Heart right ventricle (tissue), 16 donors: Measurements from ENCODE around the gene KLF11. TPM values are rescaled to one million over a fixed set of nuclear protein-coding genes. Genes with fewer than 3 reads are reported as not detected.

Source experiments
- ATAC-seq, 8 donors: fragments of 200-7000 bp; cut with Tn5 transposase; one replicate each; pipeline ENCODE4 v1.9.1; 2020; ENCODE audit warnings: mild to moderate bottlenecking in 8 of 8, moderate library complexity in 8 of 8, moderate number of reproducible peaks in 1 of 8
- DNase-seq, 2 donors: peaks; one replicate each; pipeline ENCODE4 v3.0.0-alpha.2; 2020
- H3K27ac ChIP-seq, 10 donors: fragments of 200-600 bp; sonication (generic) in 2 of 10; one replicate each; pipeline versions ENCODE4 v1.5.0 to v1.8.0; 2020 to 2022; ENCODE audit warnings: mild to moderate bottlenecking in 3 of 10
- H3K27me3 ChIP-seq, 7 donors: fragments of 200-600 bp; one replicate each; pipeline ENCODE4 v1.8.0; 2021 to 2022; ENCODE audit warnings: mild to moderate bottlenecking in 2 of 7
- H3K36me3 ChIP-seq, 9 donors: fragments of 200-600 bp; sonication (generic) in 1 of 9; one replicate each; pipeline versions ENCODE4 v1.5.0 to v1.8.0; 2020 to 2022; ENCODE audit warnings: mild to moderate bottlenecking in 2 of 9
- H3K4me1 ChIP-seq, 9 donors: fragments of 200-600 bp; sonication (generic) in 1 of 9; one replicate each; pipeline versions ENCODE4 v1.5.0 to v1.8.0; 2020 to 2022; ENCODE audit warnings: mild to moderate bottlenecking in 4 of 9
- H3K4me3 ChIP-seq, 10 donors: fragments of 200-600 bp; sonication (generic) in 2 of 10; one replicate each; pipeline versions ENCODE4 v1.5.0 to v1.8.0; 2020 to 2022; ENCODE audit warnings: mild to moderate bottlenecking in 7 of 10, moderate library complexity in 2 of 10
- H3K9me3 ChIP-seq, 11 donors: fragments of 200-600 bp in 10 of 11; sonication (generic) in 2 of 11; one replicate each; pipeline versions ENCODE4 v1.5.0 to v1.8.0; 2013 to 2022; ENCODE audit warnings: mild to moderate bottlenecking in 2 of 11, control low read depth in 1 of 11, moderate library complexity in 1 of 11
- CTCF ChIP-seq, 9 donors: fragments of 200-600 bp; sonication (generic) in 2 of 9; IDR thresholded peaks; one replicate each; pipeline versions ENCODE4 v1.5.0 to v1.8.0; 2021 to 2022; ENCODE audit warnings: antibody characterized with exemption in 9 of 9, mild to moderate bottlenecking in 5 of 9, moderate library complexity in 1 of 9
- WGBS, 2 donors: extraction: QIAGEN DNeasy Blood & Tissue Kit; methylation state at CpG; one replicate each; pipeline ENCODE4 v1.1.7; 2013; ENCODE audit warnings: inconsistent platforms in 1 of 2; 5-methylcytosine and 5-hydroxymethylcytosine counted together
- intact Hi-C, 10 donors: fragments of 100-400 bp; cut with DNase I; formaldehyde crosslinking; loops; one replicate each; pipeline versions ENCODE4 v1.11.1 to v1.14.2; 2022
- polyA plus RNA-seq, 2 donors: library from polyadenylated mRNA; stranded (reverse); fragments of 200-250 nt; gene quantifications; one replicate each; pipeline ENCODE4 v1.2.3, GENCODE V29; 2013
- total RNA-seq, 10 donors: library from RNA; stranded (reverse); fragmentation: NEBNext Ultra II Directional in 3 of 10; extraction: Animal tissue kit (Norgen Biotek cat#: 25700) in 3 of 10; gene quantifications; one replicate each; pipeline versions ENCODE4 v1.2.1 to v1.2.4, GENCODE V29; 2021 to 2023
- donor health status: Arrhythmogenic right ventricular cardiomyopathy.
- donor health status: ischemic (EF 13 %, LVEDD 7.1; RV severe dilation, severe dysfunction).
- donor health status: healthy with polysubstance abuse.
- donor health status: DM: no; HTN: yes; CAD: no.
- donor health status: DM: no; HTN: no; CAD: no.
- donor health status: ischemic (EF 25% LVEDD 6.9; RV normal size, moderate dysfunction).
- donor health status: ischemic (EF 25% LVEDD 5.7; RV mildly dilated, moderate dysfunction).
- donor health status: healthy.
- donor health status: DM: yes; HTN: yes; CAD: no.
- donor health status: Ischemic cardiomyopathy.
- donor health status: ischemic (EF 35%, LVEDD 5.7; RV mildly dilated, moderate dysfunction).
- donor health status: nonischemic (EF 11% LVEDD 7.7; RV severe dilation, severe dysfunction).
- donor health status: DM: yes; HTN: yes; CAD: no.
- donor health status: PGD.
- donor health status: ischemic (EF 29% LVEDD 5.4; RV normal size, mild dysfunction).
- donor health status: nonischemic (EF 23%, LVEDD 6.1; RV moderate dilation, normal function).

Gene KLF11
- total and polyA plus RNA-seq, 12 donors: 6.1 to 33.7 (median 19.3) TPM

- DNase-seq: no peak
Observed at GRCh38 chr2:10017313-10017941, 25.9 kb upstream of the KLF11 start.

GRCh38 chr2:10019174-10019573 is 24.2 kb upstream of the KLF11 start:
- no peaks in the 10 kb centered on the region for H3K36me3 ChIP-seq
- ATAC-seq (peak in 1 of 8 donors; percentile 11), DNase-seq (no peak)
- intact Hi-C loops: no loop called here
- H3K27ac ChIP-seq: no peak overlapping the region
- no peaks in the 10 kb centered on the region for H3K27me3 ChIP-seq
- H3K4me1 ChIP-seq: peaks cover 0 to 14% (median 0%) of the 10 kb centered on the region in 9 donors
- H3K4me3 ChIP-seq: no peak overlapping the region
- no peak for TF ChIP-seq CTCF (IDR thresholded peaks at IDR 0.05)
- H3K9me3 ChIP-seq: peaks cover 0 to 15% (median 0%) of the 10 kb centered on the region in 11 donors
- 83 to 87% methylated on average over 8 of the region's 8 CpGs for WGBS, 2 donors

More at GRCh38 chr2:10017313-10017941, 25.9 kb upstream of the KLF11 start:
- Histone ChIP-seq H3K4me3 (no peak overlapping the region), H3K36me3 (no peaks in the 10 kb centered on the region), H3K9me3 (peaks cover 0 to 15% (median 0%) of the 10 kb centered on the region in 11 donors), H3K4me1 (peaks cover 0 to 14% (median 0%) of the 10 kb centered on the region in 9 donors), H3K27ac (no peak overlapping the region), H3K27me3 (no peaks in the 10 kb centered on the region)
- 92 to 95% methylated on average over 5 of the region's 5 CpGs for WGBS, 2 donors
- no peak for TF ChIP-seq CTCF (IDR thresholded peaks at IDR 0.05)
- intact Hi-C loops: no loop called here
- no peak for ATAC-seq

GRCh38 chr2:10019602-10020400 is 23.5 kb upstream of the KLF11 start:
- TF ChIP-seq CTCF (IDR thresholded peaks at IDR 0.05): no peak
- Histone ChIP-seq H3K27ac (no peak overlapping the region), H3K4me3 (no peak overlapping the region), H3K4me1 (peaks cover 0 to 14% (median 0%) of the 10 kb centered on the region in 9 donors), H3K36me3 (no peaks in the 10 kb centered on the region), H3K27me3 (no peaks in the 10 kb centered on the region), H3K9me3 (peaks cover 0 to 15% (median 0%) of the 10 kb centered on the region in 11 donors)
- ATAC-seq (peak in 2 of 8 donors; percentile 9 to 18), DNase-seq (no peak)
- WGBS, 2 donors: 80 to 85% methylated on average over 27 of the region's 27 CpGs
- intact Hi-C loops: no loop called here

GRCh38 chr2:10022041-10022421 is 21.3 kb upstream of the KLF11 start:
- Histone ChIP-seq H3K27ac (no peak overlapping the region), H3K27me3 (no peaks in the 10 kb centered on the region), H3K4me1 (peaks cover 0 to 14% (median 0%) of the 10 kb centered on the region in 9 donors), H3K9me3 (peaks cover 0 to 10% (median 0%) of the 10 kb centered on the region in 11 donors), H3K36me3 (no peaks in the 10 kb centered on the region), H3K4me3 (no peak overlapping the region)
- no peak for ATAC-seq
- no peak for TF ChIP-seq CTCF (IDR thresholded peaks at IDR 0.05)
- DNase-seq: no peak
- intact Hi-C loops: no loop called here
- WGBS, 2 donors: 89 to 92% methylated on average over 16 of the region's 16 CpGs
